Upper lobe of left lung (tissue), 6 donors: ENCODE results near the gene FYN. TPM values are rescaled to one million over a fixed set of nuclear protein-coding genes. Genes with fewer than 3 reads are reported as not detected.

ENCODE experiments used
- ATAC-seq, 2 donors: fragments of 200-7000 bp; cut with Tn5 transposase; one replicate each; pipeline ENCODE4 v1.9.1; 2022; ENCODE audit warnings: mild to moderate bottlenecking in 2 of 2, moderate library complexity in 2 of 2; ENCODE audit not compliant: low FRiP score in 2 of 2
- DNase-seq, 2 donors: peaks; one replicate each; pipeline ENCODE4 v3.0.0-alpha.2; 2019 to 2020
- H3K27ac ChIP-seq, 4 donors: fragments of 200-600 bp; sonication (generic); one replicate each; pipeline ENCODE4 v1.5.1; 2016 to 2019
- H3K27me3 ChIP-seq, 4 donors: fragments of 200-600 bp; sonication (generic); one replicate each; pipeline ENCODE4 v1.5.1; 2017 to 2019
- H3K36me3 ChIP-seq, 4 donors: fragments of 200-600 bp; sonication (generic); one replicate each; pipeline ENCODE4 v1.5.1; 2016 to 2019
- H3K4me1 ChIP-seq, 4 donors: fragments of 200-600 bp; sonication (generic); one replicate each; pipeline ENCODE4 v1.5.1; 2018 to 2019
- H3K4me3 ChIP-seq, 4 donors: fragments of 200-600 bp; sonication (generic); one replicate each; pipeline ENCODE4 v1.5.1; 2017 to 2019; ENCODE audit warnings: mild to moderate bottlenecking in 2 of 4, moderate library complexity in 1 of 4
- H3K9me3 ChIP-seq, 4 donors: fragments of 200-600 bp; sonication (generic); one replicate each; pipeline ENCODE4 v1.5.1; 2018 to 2019
- EP300 ChIP-seq, 4 donors: sonication (generic); formaldehyde crosslinking; IDR thresholded peaks; one replicate each; pipeline ENCODE4 v1.5.1; 2017; ENCODE audit warnings: antibody characterized with exemption in 4 of 4, control low read depth in 2 of 4
- POLR2A ChIP-seq, 4 donors: fragments of 450-650 bp; IDR thresholded peaks; one replicate each; pipeline ENCODE4 v1.5.1; 2016 to 2017; ENCODE audit warnings: antibody characterized with exemption in 4 of 4, mild to moderate bottlenecking in 2 of 4
- POLR2AphosphoS5 ChIP-seq, 2 donors: sonication (generic); formaldehyde crosslinking; IDR thresholded peaks; one replicate each; pipeline ENCODE4 v1.5.1; 2017; ENCODE audit warnings: antibody characterized with exemption in 2 of 2
- WGBS, 2 donors: methylation state at CpG; one replicate each; pipeline ENCODE4 v1.1.5; 2017 to 2018; 5-methylcytosine and 5-hydroxymethylcytosine counted together
- total RNA-seq, 6 donors: library from RNA; depleted of rRNA in 4 of 6; stranded (reverse); fragments of >200 nt in 4 of 6; gene quantifications; one replicate each; pipeline versions ENCODE4 v1.1.0 to v1.2.1, GENCODE V29; 2016 to 2021
- TF ChIP-seq, protein P1 (sequence below), 6 experiments: fragments of 450-650 bp in 4 of 6; fragments of 200-600 bp in 2 of 6; sonication (generic) in 2 of 6; IDR thresholded peaks; one replicate each; pipeline ENCODE4 v1.5.1; 2016 to 2019; ENCODE audit warnings: antibody characterized with exemption in 6 of 6
- donor health status: DM: no; HTN: no; CAD: no; lungs with moderate emphysema.
- donor health status: DM: no; HTN: yes; CAD: no; lungs with severe emphysema.

The FYN gene
- total RNA-seq, 6 donors from 2014 or later, result 69.1 to 181 (median 113) TPM

DNA sequence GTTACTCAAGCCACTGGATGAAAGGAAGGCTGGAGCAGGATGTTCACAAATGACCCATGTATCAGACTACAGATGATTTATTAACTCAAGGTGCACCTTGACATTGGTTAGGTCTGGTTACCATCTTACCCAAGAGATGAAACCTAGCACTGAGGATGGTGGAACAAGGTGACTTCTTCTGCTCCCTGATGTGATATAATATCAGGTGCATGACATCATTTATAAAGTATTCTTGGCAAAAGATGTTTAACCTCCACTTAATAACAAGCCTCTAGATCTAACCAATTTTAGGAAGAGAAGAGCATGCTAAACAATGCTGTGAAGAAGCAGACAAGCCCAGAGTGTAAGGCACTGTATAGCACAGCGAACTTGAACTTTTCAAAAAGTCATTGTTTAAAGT, 100.9 kb downstream of the FYN start:
- Histone ChIP-seq H3K36me3 (peaks cover 0 to 2% (median 0%) of the 10 kb centered on the region in 4 donors), H3K27ac (no peak overlapping the region), H3K9me3 (no peaks in the 10 kb centered on the region), H3K27me3 (no peaks in the 10 kb centered on the region), H3K4me1 (peaks cover 0 to 31% (median 7%) of the 10 kb centered on the region in 4 donors), H3K4me3 (no peak overlapping the region)
- WGBS, 2 donors, result 89 to 97% methylated on average over 1 of the region's 1 CpG
- DNase-seq (no peak), ATAC-seq (no peak)
- TF ChIP-seq EP300 (IDR thresholded peaks at IDR 0.05) (no peak), POLR2AphosphoS5 (IDR thresholded peaks at IDR 0.05) (no peak), POLR2A (IDR thresholded peaks at IDR 0.05) (no peak)
- TF ChIP-seq, protein P1, sequence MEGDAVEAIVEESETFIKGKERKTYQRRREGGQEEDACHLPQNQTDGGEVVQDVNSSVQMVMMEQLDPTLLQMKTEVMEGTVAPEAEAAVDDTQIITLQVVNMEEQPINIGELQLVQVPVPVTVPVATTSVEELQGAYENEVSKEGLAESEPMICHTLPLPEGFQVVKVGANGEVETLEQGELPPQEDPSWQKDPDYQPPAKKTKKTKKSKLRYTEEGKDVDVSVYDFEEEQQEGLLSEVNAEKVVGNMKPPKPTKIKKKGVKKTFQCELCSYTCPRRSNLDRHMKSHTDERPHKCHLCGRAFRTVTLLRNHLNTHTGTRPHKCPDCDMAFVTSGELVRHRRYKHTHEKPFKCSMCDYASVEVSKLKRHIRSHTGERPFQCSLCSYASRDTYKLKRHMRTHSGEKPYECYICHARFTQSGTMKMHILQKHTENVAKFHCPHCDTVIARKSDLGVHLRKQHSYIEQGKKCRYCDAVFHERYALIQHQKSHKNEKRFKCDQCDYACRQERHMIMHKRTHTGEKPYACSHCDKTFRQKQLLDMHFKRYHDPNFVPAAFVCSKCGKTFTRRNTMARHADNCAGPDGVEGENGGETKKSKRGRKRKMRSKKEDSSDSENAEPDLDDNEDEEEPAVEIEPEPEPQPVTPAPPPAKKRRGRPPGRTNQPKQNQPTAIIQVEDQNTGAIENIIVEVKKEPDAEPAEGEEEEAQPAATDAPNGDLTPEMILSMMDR (IDR thresholded peaks at IDR 0.05), result no peak

GRCh38 chr6:111771629-111772028, 101.6 kb downstream of the FYN start:
- no peaks in the 10 kb centered on the region for H3K27me3 ChIP-seq
- no peaks in the 10 kb centered on the region for H3K9me3 ChIP-seq
- WGBS, 2 donors, result 83 to 89% methylated on average over 5 of the region's 5 CpGs
- H3K4me3 ChIP-seq, result no peak overlapping the region
- ATAC-seq (no peak), DNase-seq (no peak)
- H3K27ac ChIP-seq, result peak overlapping the region in 1 of 4 donors; percentile 54
- H3K4me1 ChIP-seq, result peaks cover 0 to 29% (median 4%) of the 10 kb centered on the region in 4 donors
- peaks cover 0 to 2% (median 0%) of the 10 kb centered on the region in 4 donors for H3K36me3 ChIP-seq
- TF ChIP-seq, protein P1 (IDR thresholded peaks at IDR 0.05), result no peak
- no peak for TF ChIP-seq EP300 (IDR thresholded peaks at IDR 0.05)
- no peak for TF ChIP-seq POLR2AphosphoS5 (IDR thresholded peaks at IDR 0.05)
- TF ChIP-seq POLR2A (IDR thresholded peaks at IDR 0.05), result no peak

- DNase-seq (no peak), ATAC-seq (no peak)
- Histone ChIP-seq H3K36me3 (peaks cover 0 to 2% (median 0%) of the 10 kb centered on the region in 4 donors), H3K27ac (peak overlapping the region in 2 of 4 donors; percentile 2 to 54), H3K4me3 (no peak overlapping the region), H3K4me1 (peaks cover 0 to 24% (median 1%) of the 10 kb centered on the region in 4 donors), H3K9me3 (no peaks in the 10 kb centered on the region), H3K27me3 (no peaks in the 10 kb centered on the region)
- TF ChIP-seq POLR2AphosphoS5 (IDR thresholded peaks at IDR 0.05), result no peak
- TF ChIP-seq, protein P1 (IDR thresholded peaks at IDR 0.05), result no peak
These were observed 102.2 kb downstream of the FYN start for GRCh38 chr6:111771094-111771432.

DNA sequence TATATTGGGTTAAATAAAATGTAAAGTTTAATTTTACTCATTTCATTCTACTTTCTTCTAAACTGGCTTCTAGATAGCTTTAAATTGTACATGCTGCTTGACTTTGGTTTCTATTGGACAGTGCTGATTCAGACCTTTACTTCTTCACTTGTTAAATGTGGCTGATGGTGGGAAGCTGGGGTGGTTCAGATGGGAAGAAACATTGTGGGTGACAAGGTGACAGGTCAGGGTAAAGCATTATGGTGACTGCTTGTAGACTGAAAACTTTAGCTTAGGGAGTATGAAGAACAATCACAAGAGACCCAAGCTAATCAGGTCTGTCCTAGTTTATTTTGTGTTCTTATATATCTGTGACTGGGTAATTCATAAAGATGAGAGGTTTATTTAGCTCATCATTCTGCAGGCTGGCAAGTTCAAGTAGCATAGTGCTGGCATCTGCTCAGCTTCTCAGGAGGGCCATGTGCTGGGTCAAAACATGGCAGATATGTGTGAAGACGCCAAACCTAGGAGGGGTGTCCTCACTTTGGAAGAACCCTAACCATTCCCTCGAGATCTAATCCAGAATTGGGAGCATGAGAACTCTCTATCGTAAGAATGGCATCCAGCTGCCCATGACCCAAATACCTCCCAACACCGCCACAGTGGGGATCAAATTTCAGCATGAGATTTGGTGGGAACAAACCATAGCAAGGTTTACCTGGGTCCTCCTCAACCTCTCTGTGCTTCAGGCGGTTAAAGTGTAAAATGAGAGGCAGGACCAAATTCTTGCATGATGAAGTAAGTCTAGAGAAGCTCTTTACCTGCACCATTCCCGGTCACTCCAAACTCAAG, 102.8 kb downstream of the FYN start:
- peaks cover 0 to 2% (median 0%) of the 10 kb centered on the region in 4 donors for H3K36me3 ChIP-seq
- peak overlapping the region in 2 of 4 donors; percentile 2 to 54 for H3K27ac ChIP-seq
- peaks cover 0 to 18% (median 3%) of the 10 kb centered on the region in 4 donors for H3K4me1 ChIP-seq
- no peak for DNase-seq
- H3K9me3 ChIP-seq, result no peaks in the 10 kb centered on the region
- 78 to 86% methylated on average over 6 of the region's 6 CpGs for WGBS, 2 donors
- no peak overlapping the region for H3K4me3 ChIP-seq
- no peaks in the 10 kb centered on the region for H3K27me3 ChIP-seq
- ATAC-seq, result no peak
- TF ChIP-seq EP300 (IDR thresholded peaks at IDR 0.05), result no peak
- no peak for TF ChIP-seq POLR2AphosphoS5 (IDR thresholded peaks at IDR 0.05)
- TF ChIP-seq POLR2A (IDR thresholded peaks at IDR 0.05), result no peak
- TF ChIP-seq, protein P1 (IDR thresholded peaks at IDR 0.05), result no peak
